GM12873 (cell line): ENCODE results near the gene PRKCI.

ENCODE experiments used
- CTCF ChIP-seq: IDR thresholded peaks from 2 replicates; pipeline ENCODE4 v1.5.1; 2012; ENCODE audit warnings: low read depth, mild to moderate bottlenecking, moderate library complexity, low read length, control low read depth; ENCODE audit not compliant: insufficient read depth; ENCODE audit errors: missing control alignments

PRKCI gene

GRCh38 chr3:170221924-170222646, at the start of gene PRKCI:
TSS of gene PRKCI (plus strand) at chr3:170222424. CDS start at chr3:170222670, 246 bp downstream.
- no peak for TF ChIP-seq CTCF

DNA sequence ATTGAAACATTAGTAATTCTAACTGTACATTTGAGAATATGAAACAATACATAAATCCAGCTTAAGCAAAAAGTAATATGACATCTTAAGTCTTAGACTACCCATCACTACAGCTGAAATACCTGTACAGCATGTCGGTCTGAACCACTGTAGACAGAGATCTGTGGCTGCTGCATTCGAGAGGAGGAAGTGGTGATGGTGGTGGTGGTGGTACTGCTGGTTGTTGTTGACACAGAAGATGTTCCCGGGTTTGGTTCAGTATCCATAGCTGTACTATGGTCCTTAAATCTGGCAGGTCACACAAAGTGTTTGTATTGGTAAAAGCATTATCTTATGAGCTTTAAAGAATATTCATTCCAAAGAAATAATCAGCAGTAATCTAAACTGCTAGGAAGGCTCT, 43.6 kb upstream of the PRKCI start:
- TF ChIP-seq CTCF = no peak

DNA sequence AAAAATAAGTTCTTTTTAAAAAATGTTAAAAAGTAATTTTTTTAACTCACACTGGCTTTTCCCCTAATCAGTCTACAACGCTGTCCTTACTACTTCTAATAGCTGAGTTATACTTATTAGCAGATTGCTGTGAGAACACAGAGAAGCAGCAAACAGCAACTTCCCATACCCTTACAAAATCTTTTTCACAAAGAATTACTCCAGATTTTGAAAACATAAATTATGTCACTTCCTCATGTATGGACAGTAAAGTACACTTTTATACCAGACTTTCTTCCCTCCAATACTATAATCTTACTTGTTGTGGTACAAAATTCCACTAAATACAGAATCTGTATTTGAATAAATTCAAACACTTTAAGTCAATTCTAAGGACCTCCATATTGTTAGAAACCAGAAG, 42.8 kb upstream of the PRKCI start:
- TF ChIP-seq CTCF = no peak

GRCh38 chr3:170180079-170180907, 41.9 kb upstream of the PRKCI start:
- TF ChIP-seq CTCF = no peak

DNA sequence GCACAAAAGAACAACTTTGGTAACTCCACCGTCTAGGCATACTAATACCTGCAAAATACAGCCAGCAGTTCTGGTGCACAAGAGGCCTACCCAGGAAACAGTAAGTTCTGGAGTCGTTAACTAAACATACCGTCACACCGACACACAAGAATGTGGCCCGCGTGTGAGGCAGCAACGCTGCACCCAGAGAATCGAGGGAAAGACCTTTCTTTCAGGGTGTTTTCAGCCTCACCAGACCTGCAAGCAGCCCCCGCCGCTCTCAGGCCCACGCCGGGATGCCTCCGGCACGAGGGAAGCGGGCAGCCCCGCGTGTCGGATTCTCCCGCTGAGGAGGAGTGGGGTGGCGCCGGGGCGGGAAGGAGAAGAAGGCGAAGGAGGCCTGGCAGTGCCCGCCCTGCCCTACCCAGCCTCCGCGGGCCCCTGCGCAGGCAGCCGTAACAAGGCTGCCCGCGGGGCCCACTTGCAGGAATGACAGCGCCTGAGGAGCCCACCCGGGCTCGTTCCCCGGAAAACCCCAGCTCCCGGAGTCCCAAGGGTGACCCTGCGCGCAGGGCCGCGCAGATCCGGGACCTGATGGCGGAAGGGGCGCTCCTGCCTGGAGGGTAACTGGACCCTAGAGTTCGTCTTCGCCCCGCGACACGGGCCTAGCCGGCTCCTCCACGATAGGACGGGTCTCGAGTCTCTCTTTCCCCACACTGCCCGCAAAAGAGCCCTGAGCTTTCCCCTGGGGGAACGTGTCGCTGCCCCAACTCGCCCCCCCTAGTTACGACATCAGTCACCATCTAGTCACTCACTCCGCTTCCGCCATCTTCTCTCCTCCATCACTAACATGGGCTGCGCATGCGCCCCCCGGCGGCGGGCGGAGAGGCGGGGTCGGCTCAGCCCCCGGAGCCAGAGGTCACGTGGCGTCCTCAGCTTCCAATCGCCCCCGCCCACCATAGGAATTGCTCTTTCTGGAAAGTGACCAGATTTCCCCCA, 41.0 kb upstream of the PRKCI start, which contains the start of gene PHC3:
PHC3 (minus strand) TSS at position 826 of the 978 bp plus-strand sequence; CDS start at position 808, 18 bp downstream.
- TF ChIP-seq CTCF = no peak

DNA sequence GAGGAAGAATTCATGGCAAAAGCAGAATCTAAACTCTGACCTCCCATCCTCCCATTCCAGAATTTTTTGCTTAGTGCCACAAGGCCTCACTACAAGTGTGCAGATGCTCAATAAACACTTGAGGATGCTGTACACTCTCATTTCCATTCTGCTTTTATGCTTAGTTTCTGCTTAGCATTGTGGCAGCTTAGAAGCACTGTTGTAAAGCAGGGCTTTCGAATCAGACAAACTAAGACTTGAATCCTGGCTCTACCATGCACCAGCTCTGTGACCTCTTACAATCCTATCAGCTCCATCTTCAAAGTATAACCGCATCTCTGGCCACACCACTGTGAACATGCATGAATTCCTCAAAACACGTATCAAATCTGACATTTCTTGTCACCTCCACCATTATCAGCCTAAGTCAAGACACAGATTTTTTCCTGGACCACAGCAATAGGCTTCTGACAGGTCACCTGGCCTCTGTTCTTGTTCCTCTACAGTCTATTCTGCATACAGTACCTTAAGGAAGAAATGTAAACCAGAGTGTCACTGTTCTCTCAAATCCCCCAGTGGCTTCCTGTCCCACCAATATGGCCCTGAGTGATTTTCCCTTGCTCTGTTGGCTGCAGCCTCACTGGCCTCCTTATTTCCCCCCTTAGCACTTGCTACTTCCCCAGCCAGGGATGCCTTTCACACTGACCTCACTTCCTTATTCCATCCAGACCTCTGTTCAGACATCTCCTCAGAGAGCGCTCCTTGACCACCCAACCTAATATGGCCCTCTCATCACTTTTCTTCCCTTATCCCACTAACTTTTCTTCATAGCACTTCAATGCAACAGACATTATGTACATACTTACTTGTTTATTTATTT, 32.6 kb upstream of the PRKCI start:
- TF ChIP-seq CTCF = no peak
